Stimulated activated CD8-positive, alpha-beta memory T cell treated with anti-CD3 and anti-CD28 coated beads, Interleukin-4, amount 100 ng/mL, for 4 hours (primary cell): ENCODE results near the gene ACTR10.
A peak's percentile ranks its signal among the peaks of the same experiment; 100 is the strongest.
"Not testable (repeated sequence)": the region's sequence is repeated elsewhere in the genome, so short reads cannot be mapped to it uniquely, and the experiment has no call there.

Experiments
- DNase-seq, 2 donors: peaks; one replicate each; pipeline ENCODE4 v3.0.0-alpha.2; 2020; ENCODE audit warnings: low read depth in 2 of 2, low spot score in 1 of 2

The ACTR10 gene

DNA sequence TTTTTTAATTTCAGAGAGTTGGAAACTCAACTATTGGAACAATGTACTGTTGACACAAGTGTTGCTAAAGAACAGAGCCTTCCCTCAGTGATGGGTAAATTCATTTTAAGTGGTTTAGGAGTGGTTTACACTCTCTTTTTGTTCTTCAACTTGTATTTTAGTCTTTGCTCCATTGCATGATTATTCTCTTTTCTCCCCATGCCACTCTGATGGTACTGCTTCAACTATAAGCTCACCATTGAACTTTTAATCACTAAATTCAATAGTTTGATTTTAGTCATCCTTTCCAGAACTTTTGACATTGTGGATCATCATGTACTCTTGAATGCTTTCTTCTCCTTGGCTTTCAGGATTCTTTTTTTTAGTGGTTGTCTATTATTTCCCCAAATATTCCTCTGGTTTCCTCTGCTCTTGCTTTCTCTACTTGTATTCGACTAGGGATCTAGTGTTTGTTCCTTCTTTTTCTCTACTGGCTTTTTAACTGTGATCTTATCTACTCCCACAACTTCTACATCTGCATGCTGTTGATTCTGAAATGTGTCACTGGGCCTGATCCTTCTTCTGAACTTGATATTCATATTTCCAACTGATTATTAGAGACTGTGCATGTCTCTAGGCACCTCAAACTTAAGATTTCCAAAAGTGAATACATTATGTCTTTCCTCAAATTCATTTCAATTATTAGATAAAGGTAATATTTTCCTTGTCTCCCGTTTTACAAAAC lies 15.4 kb downstream of the ACTR10 start:
- no peak for DNase-seq

DNA sequence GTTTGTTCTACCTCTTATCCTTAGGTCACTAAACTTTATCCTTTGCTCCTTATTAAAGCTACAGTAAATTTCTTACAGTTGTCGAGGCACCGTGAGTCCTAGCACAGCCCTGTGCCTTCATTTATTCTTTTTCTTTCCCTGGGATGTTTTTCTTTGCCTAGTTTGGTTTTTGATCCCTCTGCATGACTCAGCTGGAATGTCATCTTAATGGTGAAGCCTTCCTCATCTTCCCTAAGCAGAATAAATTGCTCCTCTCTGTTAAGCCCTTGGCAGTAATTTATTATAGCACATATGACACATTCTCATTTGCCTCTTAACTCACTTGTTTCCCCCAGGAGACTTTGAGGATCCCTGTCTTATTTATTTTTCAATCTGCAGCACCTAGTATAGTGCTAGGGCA lies 16.6 kb downstream of the ACTR10 start:
- DNase-seq: no peak

DNA sequence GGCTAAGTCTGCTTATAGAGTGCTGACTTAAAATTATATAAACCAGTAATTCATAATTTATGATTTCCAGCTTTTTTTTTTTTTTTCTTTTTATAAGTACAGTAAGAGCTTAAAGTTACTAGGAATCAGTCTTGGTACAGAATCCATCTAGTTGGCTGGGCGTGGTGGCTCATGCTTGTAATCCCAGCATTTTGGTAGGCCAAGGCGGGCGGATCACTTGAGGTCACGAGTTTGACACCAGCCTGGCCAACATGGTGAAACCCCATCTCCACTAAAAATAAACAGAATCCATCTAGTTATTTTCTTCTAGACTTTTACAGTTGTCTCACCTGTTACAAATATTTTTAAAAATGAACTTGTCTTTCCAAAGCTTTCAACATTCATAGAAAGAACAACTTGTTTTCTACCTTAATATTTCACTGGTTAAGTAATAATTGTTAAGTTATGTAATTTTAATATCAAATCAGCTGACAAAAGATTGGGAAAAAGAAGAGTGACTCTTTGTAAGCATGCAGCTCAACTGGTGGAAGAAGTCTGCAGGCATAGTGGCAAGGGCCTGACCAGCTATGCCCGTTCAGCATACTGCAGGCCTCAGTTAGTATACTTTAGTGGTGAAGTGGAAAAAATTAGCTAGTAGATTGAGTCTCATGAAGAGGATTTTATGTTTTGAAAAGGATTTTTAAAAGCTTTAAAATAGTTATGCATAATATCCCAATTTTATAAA lies 27.3 kb downstream of the ACTR10 start:
- no peak for DNase-seq

DNA sequence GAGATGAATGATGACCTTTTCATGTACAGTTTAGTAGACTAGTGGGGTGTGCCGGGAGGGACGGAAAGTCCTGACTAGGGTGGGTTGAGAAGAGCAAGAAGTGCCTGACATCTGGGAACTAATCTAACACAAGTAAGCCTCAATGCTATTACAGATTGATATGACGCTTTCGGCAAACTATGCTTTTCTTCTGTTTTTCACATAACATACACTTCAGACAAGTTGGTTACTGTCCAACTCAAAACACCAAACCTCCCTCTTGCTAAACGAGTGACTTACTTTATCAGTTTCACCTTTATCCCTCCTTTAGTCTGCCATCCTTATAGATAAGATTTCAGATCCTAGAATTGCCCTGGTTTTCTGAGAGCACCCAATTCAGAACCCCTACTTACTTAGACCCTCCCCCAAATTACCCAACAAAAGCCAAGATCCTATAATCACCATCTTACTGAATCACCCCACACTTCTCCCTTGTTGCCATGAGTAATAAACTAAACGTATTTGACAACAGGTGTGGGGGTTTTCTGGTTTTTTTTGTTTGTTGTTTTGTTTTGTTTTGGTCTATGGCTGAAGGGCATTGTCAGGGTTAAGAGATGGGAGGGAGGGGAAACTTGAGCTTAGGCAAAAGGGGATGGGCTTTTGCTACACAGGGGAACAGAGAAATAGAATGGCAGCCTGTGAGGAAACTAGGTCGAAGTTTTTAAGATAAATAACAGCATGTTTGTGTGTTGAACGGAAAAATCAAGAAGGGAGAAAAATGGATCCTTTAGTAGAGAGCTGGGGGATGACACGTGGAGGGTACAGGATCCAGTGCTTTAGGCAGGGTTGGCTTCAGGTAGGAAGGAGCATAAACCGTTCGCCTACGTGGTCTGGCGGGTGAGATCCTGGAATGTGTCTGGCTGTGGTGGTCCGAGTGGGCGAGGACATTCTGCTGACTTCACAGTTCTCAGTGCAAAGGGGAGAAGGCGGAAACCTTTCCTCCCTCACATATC lies 38.6 kb downstream of the ACTR10 start:
- DNase-seq: no peak

DNA sequence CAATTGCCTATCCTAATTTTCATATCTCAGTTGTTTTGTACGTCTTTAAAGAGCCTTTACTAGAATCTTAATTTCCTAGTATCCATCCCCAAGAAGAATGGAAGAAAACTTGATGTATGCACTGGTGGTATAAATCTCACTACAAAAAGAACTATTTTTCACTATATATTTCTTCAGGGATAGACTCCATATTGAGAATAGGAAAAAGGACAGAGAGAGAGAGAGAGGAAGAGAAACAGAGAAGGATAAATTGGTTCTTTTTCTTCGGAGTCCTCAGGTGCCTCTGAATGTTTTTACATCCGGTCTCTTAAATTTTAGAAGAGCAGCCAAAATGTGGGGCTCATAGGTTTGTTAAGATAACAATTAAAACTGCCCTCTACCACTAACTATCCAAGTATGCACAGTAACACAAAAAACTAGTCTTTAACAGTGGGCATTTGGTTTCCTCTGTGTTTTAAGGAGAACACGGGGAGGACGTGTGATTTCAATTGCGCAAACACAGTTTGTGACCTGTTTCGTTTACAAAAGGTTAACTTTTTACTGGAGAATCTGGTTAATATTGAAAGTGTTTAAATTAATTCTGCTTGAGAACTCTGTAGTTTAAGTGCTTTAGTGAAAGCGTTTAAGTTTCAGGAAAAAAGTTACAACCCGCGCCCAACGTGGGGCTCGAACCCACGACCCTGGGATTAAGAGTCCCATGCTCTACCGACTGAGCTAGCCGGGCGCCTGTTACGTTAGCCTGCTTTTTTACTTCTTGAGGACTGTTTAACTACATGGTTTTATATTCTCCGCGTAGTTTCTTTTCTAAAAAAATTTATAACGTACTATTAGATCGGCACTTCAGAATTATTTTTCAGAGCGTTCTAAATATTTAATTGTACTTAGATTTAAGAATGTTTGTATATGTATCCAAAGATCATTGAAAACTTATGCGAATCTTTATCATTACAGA lies 39.6 kb downstream of the ACTR10 start:
- peak; percentile 63 to 86 for DNase-seq

DNA sequence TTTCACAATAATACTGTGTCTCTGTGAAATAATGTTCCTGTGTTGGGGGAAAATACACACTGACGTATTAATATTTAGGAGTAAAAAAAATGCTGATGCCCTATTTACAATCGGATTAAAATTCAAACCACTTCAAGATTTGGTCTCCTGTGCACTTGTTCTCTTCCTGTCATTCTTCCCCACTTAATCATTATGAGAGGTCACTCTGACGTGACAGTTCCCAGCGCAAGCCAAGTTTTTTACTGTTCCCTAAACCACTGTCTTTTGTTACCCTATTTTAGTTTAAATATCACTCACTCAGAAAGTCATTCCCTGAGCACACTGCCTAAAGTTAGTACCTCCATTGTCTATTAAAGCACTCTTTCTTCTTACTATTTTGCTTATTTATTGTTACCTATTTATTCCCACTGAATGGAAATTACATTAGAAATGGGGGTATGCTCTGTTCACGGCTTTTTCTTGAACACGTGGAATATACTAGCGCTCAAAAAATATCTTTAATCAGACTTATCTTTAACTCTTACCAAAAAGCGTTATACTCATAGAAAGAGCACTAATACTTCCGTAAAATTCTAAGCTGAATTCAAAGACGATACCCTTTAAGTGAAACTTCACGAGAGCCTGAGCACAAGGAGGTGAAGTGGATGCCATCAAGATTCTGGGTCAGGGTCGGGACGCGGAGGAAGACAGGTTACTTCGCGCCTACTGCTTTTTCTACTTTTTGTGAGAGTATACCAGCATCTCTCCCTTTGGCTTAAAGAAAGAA lies 44.0 kb downstream of the ACTR10 start:
- DNase-seq: peak in 1 of 2 donors; percentile 7

DNA sequence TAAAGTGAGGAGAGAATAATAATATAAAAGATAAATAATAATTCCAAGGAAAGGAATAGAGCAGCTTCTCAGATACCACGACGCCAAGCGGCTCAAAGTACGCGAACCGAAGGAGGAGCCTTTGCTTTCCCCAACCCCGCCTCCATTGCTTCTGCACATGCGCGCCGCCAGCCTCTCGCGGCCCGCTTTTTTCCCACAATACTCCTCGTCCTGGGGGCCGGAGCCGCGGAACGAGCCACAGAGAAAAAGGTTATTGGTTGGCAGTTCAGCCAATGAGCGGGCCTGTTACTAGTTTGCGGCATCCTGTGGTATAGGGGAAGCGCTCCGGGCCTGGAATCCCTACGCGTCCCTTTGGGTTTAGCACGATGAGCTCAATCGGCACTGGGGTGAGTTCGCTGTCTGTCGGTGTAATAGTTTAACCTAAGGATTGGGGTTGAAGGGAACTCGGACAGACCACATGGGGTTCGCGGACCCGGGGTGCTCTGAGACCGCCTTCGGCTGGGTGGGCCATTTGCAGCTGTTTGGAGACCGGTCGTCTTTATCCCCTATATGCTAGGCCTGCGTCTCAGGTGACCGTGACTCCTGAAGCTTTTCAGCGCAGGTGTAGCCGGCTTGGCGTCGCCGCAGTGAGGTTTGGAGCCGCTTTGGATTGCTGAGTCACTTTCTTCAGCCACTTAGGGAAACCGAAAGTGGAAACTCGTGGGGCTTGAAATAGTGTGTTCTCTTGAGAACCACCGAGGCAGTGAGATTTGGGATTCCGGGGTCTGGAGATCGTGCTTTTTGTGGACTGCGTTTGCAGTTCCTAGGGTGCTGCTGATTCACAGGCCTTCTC lies 44.8 kb downstream of the ACTR10 start, which contains the start of gene PSMA3:
Gene PSMA3, plus strand, starts transcription at position 288 of the 832 bp plus-strand sequence. Its CDS starts 78 bp downstream, at position 366.
- peak; percentile 94 to 96 for DNase-seq

DNA sequence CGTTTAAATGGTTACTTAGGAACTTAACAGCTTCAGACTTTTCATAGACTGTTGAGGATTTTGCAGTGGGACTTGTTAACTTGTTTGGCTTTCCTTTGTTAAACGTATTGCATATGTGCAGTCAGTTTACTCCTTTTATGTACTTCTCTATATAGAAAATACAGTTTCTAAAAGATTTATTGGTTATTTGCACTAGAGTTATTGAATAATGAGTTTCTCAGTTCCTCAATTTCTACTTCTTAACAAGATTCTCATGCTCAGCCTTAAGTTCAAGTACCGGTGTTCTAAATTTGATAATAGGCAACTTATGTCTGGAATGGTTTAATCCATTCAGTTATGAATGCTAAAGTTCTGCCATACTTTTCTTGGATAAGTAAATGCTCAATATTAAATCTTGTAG lies 45.6 kb downstream of the ACTR10 start:
- no peak for DNase-seq

DNA sequence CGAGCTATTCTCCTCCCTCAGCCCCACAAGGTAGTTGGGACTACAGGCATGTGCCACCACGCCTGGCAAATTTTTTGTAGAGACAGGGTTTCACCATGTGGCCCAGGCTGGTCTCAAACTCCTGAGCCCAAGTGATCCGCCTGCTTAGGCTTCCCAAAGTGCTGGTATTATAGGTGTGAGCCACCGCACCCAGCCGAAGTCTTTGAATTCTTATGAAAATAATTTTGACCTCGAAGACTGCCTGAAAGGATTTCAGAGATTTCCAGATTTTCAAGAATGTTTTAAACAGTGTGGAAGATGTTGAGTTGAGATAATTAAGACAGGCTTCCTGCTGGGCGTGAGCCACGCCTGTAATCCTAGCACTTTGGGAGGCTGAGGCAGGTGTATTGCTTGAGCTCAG lies 49.7 kb downstream of the ACTR10 start:
- DNase-seq: no peak

DNA sequence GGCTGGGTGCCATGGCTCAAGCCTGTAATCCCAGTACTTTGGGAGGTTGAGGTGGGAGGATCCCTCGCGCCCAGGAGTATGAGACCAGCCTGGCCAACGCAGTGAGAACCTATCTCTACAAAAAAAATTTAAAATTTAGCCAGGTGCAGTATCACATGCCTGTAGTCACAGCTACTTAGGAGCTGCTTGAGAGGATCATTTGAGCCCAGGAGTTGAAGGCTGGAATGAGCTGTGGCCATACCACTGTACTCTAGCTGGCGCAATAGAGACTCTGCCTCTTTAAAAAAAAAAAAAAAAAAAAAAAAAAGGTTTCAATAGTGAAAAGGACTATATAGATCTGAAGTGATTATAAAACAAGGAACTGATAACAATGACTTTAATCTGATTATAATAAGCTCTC lies 58.2 kb downstream of the ACTR10 start:
- no peak for DNase-seq

DNA sequence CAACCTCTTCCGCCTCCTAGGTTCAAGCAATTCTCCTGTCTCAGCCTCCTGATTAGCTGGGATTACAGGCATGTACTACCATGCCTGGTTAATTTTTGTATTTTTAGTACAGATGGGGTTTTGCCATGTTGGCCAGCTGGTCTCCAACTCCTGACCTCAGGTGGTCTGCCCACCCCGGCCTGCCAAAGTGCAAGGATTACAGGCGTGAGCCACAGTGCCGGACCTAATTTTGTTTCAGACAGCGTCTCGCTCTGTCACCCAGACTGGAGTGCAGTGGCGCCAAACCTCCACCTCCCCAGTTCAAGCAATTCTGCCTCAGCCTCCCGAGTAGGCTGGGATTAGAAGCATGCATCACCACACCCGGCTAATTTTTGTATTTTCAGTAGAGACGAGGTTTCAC lies 62.1 kb downstream of the ACTR10 start:
- DNase-seq: not testable (repeated sequence)

DNA sequence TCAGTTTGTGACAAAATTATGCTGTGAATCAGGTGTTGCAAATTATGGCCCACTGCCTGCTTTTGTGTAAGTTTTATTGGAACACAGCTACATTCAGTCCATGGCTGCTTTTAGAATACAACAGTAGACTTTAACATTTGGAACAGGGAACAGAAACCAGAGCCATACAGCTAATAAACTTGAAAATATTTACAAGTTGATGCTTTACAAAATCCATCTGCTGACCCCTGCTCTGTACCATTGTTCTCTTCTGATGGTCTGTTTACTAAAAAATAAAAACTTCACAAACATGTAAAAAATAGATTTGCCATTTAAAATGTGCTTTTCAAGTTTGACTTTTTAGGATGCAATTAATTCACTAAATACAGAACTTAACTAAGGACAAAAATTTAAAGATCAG lies 65.5 kb downstream of the ACTR10 start:
- no peak for DNase-seq

DNA sequence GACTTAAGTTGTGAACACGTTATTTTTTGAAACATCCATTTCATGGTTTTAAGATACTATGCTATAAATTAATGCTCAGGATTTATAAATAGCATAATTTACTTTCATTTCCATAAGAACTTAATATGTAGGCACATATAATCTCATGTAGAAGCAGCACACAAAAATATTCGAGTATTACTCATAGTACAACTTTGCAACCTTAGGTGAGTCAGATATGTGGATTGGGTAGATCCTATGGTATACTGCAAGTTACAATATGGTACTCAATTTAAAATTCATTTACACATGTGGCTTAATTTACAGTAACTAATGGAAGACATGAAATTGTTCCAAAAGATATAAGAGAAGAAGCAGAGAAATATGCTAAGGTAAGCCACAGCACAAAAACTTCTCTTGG lies 70.7 kb downstream of the ACTR10 start:
- DNase-seq: no peak

DNA sequence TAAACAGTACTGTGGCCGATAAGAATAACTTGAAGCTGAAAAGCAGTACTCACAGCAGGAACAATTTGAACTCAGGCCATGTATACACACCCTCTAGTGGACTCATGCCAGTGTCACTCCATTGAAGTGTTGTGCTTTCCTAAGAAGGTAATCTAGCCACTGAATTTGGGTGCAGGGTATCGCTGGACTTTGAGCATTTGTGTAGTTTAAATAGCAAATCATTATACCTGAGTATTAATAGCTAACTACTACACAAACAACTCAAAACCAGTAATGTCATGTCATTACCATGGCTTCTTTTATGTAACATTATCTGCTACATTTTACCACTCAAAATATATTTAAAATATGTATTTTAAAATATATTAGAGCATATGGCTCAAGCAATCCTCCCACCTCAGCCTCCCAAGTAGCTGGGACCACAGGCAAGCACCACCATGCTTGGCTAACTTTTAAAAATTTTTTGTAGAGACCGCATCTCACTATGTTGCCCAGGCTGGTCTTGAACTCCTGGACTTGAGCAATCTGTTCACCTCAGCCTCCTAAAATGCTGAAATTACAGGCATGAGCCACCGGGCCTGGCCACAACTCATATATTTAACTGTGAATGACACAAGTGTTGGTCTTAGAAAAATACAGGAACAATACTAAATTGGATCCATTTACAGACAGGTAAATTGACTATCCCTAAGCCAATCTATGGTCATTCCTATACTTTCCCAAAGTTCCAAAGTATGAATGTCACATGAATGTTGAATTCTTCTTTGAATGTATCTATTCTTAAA lies 72.8 kb downstream of the ACTR10 start:
- no peak for DNase-seq

DNA sequence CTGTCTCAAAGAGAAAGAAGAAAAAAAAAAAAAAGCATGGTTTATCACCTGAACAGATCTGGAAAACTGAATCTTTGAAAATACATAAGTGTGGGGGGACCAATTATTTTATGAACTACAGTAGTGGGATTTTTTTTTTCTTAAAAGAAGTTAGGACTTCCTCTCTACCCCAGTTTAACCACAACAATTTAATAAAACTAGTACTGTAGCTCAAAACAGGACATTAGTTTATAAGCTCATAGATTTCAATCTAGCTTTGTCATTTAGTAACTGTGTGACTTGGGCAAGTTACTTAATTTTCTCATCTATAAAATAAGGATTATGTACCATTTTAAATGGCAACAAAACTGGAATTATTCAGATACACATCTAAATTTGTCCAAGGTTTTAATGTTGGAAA lies 74.9 kb downstream of the ACTR10 start:
- DNase-seq: no peak

DNA sequence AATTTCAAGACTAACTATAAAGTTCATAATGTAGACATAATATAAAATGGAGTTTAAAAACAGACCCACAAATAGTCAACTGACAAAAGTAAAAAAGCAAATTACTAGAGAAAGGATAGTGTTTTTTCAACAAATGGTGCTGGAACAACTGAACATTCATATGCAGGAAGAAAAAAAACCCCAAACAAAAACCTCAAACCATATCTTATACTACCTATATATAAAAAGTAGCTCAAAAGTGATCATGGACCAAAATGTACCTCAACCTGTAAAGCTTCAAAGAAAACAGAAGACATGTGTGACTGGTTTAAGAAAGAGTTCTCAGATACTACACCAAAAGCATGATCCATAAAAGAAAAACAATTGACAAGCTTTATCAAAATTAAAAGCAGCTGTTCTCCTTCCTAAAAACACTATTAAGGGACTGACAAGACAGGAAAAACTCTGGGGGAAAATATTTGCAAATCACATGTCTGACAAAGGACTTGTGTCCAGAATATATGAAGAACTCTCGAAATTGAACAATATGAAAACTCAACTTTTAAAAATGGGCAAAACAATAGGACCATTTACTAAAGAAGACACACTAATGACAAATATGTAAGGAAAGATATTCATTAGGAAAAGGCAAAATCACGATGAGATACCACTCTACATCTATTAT lies 75.7 kb downstream of the ACTR10 start:
- no peak for DNase-seq

DNA sequence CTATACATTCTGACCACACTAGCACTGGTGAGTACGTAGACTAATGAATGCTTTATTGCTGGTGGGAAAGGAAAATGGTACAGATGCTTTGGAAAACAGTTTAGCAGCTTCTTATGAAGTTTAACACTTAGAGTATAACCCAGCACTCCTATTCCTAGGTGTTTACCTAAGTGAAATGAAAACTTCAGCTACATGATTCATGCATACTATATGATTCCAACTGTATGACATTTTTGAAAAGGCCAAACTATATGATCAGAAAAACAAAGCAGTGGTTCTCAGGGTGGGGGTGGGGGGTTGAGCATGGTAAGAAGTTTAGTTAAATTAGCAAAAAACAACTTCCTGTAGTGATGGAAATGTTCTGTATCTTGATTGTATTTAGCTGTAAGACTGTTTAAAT lies 76.3 kb downstream of the ACTR10 start:
- no peak for DNase-seq
